Astrocyte of the spinal cord (primary cell): Measurements from ENCODE around the gene VPS9D1.

Experiments used
- DNase-seq: peaks from one replicate; pipeline ENCODE4 v3.0.0; 2011; ENCODE audit warnings: low read depth, low spot score
- H3K4me3 ChIP-seq: 2 replicates; pipeline ENCODE4 v1.5.1; 2011; ENCODE audit warnings: low read depth, mild to moderate bottlenecking, low read length, moderate library complexity
- in situ Hi-C: cut with HindIII; loops from 2 replicates; pipeline ENCODE4 v1.10.0; 2017; ENCODE audit warnings: low sequenced_read_pairs
- TF ChIP-seq, protein P1 (sequence below): IDR thresholded peaks from 2 replicates; pipeline ENCODE4 v1.5.1; 2012; ENCODE audit warnings: low read depth, mild to moderate bottlenecking, low read length, inconsistent platforms

The VPS9D1 gene

DNA sequence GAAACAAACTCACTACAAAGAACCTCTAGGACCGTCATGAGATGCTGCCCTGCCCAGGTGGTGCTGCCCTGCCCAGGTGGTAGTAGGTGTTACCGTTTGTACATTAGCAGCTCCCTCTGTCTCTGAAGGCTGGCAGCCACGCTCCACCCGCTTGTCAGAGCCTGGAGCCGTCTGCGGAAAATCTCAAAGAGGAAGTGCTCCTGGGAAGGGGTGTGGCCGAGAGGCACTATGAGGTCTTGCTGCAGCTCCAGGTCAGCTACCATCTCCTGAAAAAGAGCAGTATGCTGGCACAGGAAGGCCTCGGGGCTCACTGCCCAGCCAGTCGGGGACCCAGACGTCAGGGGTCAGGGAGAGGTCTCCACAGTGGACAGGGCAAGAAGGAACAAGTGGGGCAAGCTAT lies 28.9 kb upstream of the VPS9D1 start:
- no peak overlapping the region for H3K4me3 ChIP-seq
- in situ Hi-C loops = no loop called here
- DNase-seq = no peak
- TF ChIP-seq, protein P1, sequence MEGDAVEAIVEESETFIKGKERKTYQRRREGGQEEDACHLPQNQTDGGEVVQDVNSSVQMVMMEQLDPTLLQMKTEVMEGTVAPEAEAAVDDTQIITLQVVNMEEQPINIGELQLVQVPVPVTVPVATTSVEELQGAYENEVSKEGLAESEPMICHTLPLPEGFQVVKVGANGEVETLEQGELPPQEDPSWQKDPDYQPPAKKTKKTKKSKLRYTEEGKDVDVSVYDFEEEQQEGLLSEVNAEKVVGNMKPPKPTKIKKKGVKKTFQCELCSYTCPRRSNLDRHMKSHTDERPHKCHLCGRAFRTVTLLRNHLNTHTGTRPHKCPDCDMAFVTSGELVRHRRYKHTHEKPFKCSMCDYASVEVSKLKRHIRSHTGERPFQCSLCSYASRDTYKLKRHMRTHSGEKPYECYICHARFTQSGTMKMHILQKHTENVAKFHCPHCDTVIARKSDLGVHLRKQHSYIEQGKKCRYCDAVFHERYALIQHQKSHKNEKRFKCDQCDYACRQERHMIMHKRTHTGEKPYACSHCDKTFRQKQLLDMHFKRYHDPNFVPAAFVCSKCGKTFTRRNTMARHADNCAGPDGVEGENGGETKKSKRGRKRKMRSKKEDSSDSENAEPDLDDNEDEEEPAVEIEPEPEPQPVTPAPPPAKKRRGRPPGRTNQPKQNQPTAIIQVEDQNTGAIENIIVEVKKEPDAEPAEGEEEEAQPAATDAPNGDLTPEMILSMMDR = no peak

- in situ Hi-C loops = no loop called here
- DNase-seq = no peak
- TF ChIP-seq, protein P1 = no peak
- no peak overlapping the region for H3K4me3 ChIP-seq
These were observed 28.2 kb upstream of the VPS9D1 start for GRCh38 chr16:89748921-89749320.

GRCh38 chr16:89748076-89748475 lies 27.4 kb upstream of the VPS9D1 start:
- no peak for DNase-seq

GRCh38 chr16:89746043-89746442 lies 25.3 kb upstream of the VPS9D1 start:
- TF ChIP-seq, protein P1 = no peak
- H3K4me3 ChIP-seq = no peak overlapping the region
- no peak for DNase-seq
- in situ Hi-C loops = no loop called here

More at GRCh38 chr16:89748076-89748475, 27.4 kb upstream of the VPS9D1 start:
- TF ChIP-seq, protein P1 = no peak
- in situ Hi-C loops = no loop called here
- H3K4me3 ChIP-seq = no peak overlapping the region

- no peak overlapping the region for H3K4me3 ChIP-seq
- DNase-seq = no peak
- TF ChIP-seq, protein P1 = no peak
- in situ Hi-C loops = no loop called here
These were observed 24.1 kb upstream of the VPS9D1 start for GRCh38 chr16:89744813-89745212.

DNA sequence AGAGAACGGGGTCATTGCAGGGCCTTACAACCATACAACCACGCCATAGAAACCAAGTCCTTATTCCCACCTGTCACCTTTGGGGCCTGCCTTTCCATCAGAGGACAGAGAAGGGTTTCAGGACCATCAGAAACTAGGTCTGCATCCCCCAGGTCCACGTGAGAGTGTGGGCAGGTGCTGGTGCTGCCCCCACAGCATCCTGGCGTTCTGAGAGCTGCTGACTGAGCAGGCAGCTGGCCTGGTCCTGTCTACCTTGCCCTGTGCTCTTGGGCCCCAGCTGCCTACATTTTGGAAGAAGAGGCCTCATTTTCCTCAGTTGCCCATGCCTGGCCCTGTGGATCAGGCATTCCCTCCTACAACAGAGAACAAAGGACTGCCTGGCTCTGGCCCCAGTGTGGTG lies 22.2 kb upstream of the VPS9D1 start:
- in situ Hi-C loops = no loop called here
- TF ChIP-seq, protein P1 = no peak
- no peak overlapping the region for H3K4me3 ChIP-seq
- DNase-seq = no peak
